Suprapubic skin (tissue), 4 donors: ENCODE measurements around the gene ADCYAP1R1. TPM values are rescaled to one million over a fixed set of nuclear protein-coding genes. Genes with fewer than 3 reads are reported as not detected.

ENCODE experiments used
- DNase-seq, 2 donors: peaks; one replicate each; pipeline ENCODE4 v3.0.0-alpha.2; 2019; ENCODE audit warnings: low spot score in 2 of 2
- H3K27ac ChIP-seq: fragments of 200-600 bp; sonication (generic); one replicate; pipeline ENCODE4 v1.5.1; 2019
- H3K27me3 ChIP-seq: fragments of 200-600 bp; sonication (generic); one replicate; pipeline ENCODE4 v1.5.1; 2019
- H3K36me3 ChIP-seq: fragments of 200-600 bp; sonication (generic); one replicate; pipeline ENCODE4 v1.5.1; 2019
- H3K4me1 ChIP-seq: fragments of 200-600 bp; sonication (generic); one replicate; pipeline ENCODE4 v1.5.1; 2019
- H3K4me3 ChIP-seq: fragments of 200-600 bp; sonication (generic); one replicate; pipeline ENCODE4 v1.5.1; 2019; ENCODE audit warnings: mild to moderate bottlenecking
- H3K9me3 ChIP-seq: fragments of 200-600 bp; sonication (generic); one replicate; pipeline ENCODE4 v1.5.1; 2019
- CTCF ChIP-seq, 2 donors: fragments of 200-600 bp in 1 of 2; fragments of 450-650 bp in 1 of 2; sonication (generic) in 1 of 2; IDR thresholded peaks; one replicate each; pipeline ENCODE4 v1.5.1; 2016 to 2019; ENCODE audit warnings: antibody characterized with exemption in 2 of 2, mild to moderate bottlenecking in 1 of 2, moderate library complexity in 1 of 2
- EP300 ChIP-seq: sonication (generic); formaldehyde crosslinking; IDR thresholded peaks from one replicate; pipeline ENCODE4 v1.6.1; 2017; ENCODE audit warnings: antibody characterized with exemption
- POLR2A ChIP-seq, 2 donors: fragments of 450-650 bp; IDR thresholded peaks; one replicate each; pipeline ENCODE4 v1.6.1; 2017; ENCODE audit warnings: antibody characterized with exemption in 2 of 2, mild to moderate bottlenecking in 2 of 2, moderate library complexity in 2 of 2
- POLR2AphosphoS5 ChIP-seq, 3 donors: sonication (generic); formaldehyde crosslinking; IDR thresholded peaks; one replicate each; pipeline ENCODE4 v1.6.1; 2017; ENCODE audit warnings: antibody characterized with exemption in 3 of 3
- WGBS: methylation state at CpG from one replicate; pipeline ENCODE4 v1.1.5; 2018; 5-methylcytosine and 5-hydroxymethylcytosine counted together
- total RNA-seq, 4 donors: library from RNA; depleted of rRNA; stranded (reverse); fragments of >200 nt; gene quantifications; one replicate each; pipeline ENCODE4 v1.1.0, GENCODE V29; 2016

ADCYAP1R1 gene
- total RNA-seq, 4 donors from 2014 or later: 0.64 to 6.7 (median 1.1) TPM

DNA sequence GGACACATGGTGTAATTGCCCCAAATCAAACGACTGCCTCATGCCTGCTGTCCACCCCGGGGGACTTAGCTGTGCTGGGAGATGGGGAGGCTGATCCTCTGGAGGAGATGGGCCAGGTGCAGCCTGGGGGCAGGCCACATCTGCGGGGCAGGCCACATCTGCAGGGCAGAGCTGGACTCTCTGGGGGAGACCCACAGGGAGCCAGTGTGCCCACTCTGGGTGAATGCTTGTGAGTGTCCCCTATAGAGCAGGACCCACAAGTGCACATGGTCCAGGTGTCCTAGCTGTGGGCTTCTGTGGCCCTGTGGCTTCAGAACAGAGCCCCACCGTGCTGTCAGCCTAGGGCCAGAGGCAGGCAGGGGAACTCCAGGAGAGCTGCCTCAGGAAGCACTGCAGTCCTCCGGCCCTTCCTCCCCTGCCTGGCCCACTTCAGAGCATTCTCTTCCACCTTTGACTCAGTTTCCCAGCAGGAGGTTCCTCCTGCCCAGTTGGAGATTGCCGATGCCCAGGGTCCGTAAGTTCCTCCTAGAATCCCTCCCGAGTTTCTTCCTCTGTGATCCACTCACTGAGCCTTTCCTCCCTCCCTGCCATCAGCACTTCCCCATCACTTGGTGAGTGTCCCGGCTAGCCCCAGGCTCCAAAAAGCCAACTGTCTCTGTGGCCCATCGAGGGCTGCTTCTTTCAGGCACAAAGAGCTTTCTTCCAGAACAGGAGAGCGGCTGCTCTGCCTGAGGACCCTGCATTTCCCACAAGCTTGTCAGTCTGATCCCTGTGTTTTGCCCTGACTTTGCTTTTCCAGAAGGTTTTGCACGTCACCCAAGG, 50.3 kb downstream of the ADCYAP1R1 start:
- no peaks in the 10 kb centered on the region for H3K36me3 ChIP-seq
- DNase-seq: peak; percentile 30 to 62
- H3K9me3 ChIP-seq: no peaks in the 10 kb centered on the region

GRCh38 chr7:31102973-31103850, 51.1 kb downstream of the ADCYAP1R1 start:
- Histone ChIP-seq H3K4me1 (peaks cover 9% of the 10 kb centered on the region), H3K9me3 (no peaks in the 10 kb centered on the region), H3K4me3 (no peak overlapping the region), H3K36me3 (no peaks in the 10 kb centered on the region), H3K27me3 (no peaks in the 10 kb centered on the region), H3K27ac (no peak overlapping the region)
- 63% methylated on average over 7 of the region's 9 CpGs for WGBS
- TF ChIP-seq CTCF (IDR thresholded peaks at IDR 0.05) (no peak), POLR2AphosphoS5 (IDR thresholded peaks at IDR 0.05) (no peak), POLR2A (IDR thresholded peaks at IDR 0.05) (no peak), EP300 (no peak)
- peak; percentile 37 to 55 for DNase-seq

More for the DNA sequence above, 50.3 kb downstream of the ADCYAP1R1 start:
- Histone ChIP-seq H3K27me3 (no peaks in the 10 kb centered on the region), H3K4me1 (peaks cover 9% of the 10 kb centered on the region), H3K27ac (no peak overlapping the region), H3K4me3 (no peak overlapping the region)
- TF ChIP-seq CTCF (IDR thresholded peaks at IDR 0.05): no peak
- TF ChIP-seq POLR2AphosphoS5 (IDR thresholded peaks at IDR 0.05): no peak
- 78% methylated on average over 11 of the region's 12 CpGs for WGBS

DNA sequence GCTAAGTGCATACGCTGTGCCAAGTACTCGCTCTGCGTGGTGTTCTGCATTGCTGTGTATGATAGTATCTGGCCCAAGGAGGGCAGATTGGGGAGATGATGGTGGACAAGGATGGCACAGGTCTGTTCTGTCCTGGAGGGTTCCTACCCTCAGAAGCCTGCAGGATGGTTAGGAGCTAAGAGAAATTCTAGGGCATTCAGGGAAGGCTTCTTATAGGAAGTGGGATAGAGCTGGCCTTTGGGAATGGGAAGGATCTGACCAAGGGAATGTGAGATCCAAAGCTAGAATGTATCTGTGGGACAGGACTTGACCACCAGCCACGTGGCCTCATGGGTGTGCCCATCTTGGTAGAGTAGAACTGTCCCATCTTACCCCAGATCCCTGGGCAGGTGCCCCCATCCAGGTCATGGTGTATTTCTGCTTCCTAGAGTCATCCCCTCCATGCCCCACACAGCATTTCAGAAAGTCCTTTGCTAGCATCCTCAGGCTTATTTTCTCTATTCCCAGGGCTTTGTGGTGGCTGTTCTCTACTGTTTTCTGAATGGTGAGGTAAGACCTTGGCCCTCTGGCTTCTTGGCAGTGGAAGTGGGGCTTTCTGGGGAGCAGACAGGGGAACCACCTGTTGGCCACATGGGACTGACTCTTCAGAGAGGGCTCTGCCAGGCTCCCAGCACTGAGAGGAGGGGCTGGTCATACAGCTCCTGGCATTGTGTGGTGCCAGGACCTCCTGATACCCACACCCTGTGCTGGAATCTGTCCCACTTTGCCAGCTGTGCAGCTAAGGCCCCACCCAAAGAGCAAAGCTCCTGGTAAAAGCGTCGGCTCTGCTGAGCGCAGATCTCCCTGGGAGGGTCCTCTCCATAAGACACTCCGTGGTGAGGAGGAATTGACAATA, 52.5 kb downstream of the ADCYAP1R1 start:
- Histone ChIP-seq H3K9me3 (no peaks in the 10 kb centered on the region), H3K4me1 (peaks cover 9% of the 10 kb centered on the region), H3K4me3 (no peak overlapping the region), H3K27ac (no peak overlapping the region), H3K27me3 (no peaks in the 10 kb centered on the region), H3K36me3 (no peaks in the 10 kb centered on the region)
- WGBS: 61% methylated on average over 8 of the region's 8 CpGs
- TF ChIP-seq POLR2AphosphoS5 (IDR thresholded peaks at IDR 0.05) (no peak), EP300 (no peak), CTCF (IDR thresholded peaks at IDR 0.05) (no peak), POLR2A (IDR thresholded peaks at IDR 0.05) (no peak)
- DNase-seq: peak; percentile 40 to 48

- no peaks in the 10 kb centered on the region for H3K36me3 ChIP-seq
- 80% methylated on average over 4 of the region's 7 CpGs for WGBS
These were observed 53.3 kb downstream of the ADCYAP1R1 start for GRCh38 chr7:31105256-31105950.

More at GRCh38 chr7:31105256-31105950, 53.3 kb downstream of the ADCYAP1R1 start:
- no peak for TF ChIP-seq CTCF (IDR thresholded peaks at IDR 0.05)
- no peak for TF ChIP-seq EP300
- no peak for TF ChIP-seq POLR2AphosphoS5 (IDR thresholded peaks at IDR 0.05)
- Histone ChIP-seq H3K9me3 (no peaks in the 10 kb centered on the region), H3K4me1 (peaks cover 9% of the 10 kb centered on the region), H3K27ac (no peak overlapping the region), H3K4me3 (no peak overlapping the region), H3K27me3 (no peaks in the 10 kb centered on the region)
- peak; percentile 43 to 68 for DNase-seq
